Epithelial cell of proximal tubule (primary cell): Measurements from ENCODE around the gene SCRN2. TPM values are rescaled to one million over a fixed set of nuclear protein-coding genes. Genes with fewer than 3 reads are reported as not detected.

Experiments
- DNase-seq: peaks from one replicate; pipeline ENCODE4 v3.0.0-alpha.2; 2011; ENCODE audit warnings: low read depth
- H3K4me3 ChIP-seq: 2 replicates; pipeline ENCODE4 v1.5.1; 2011; ENCODE audit warnings: low read depth, mild to moderate bottlenecking, low read length
- CTCF ChIP-seq: conservative IDR thresholded peaks from 2 replicates; pipeline ENCODE4 v1.5.1; 2012; ENCODE audit warnings: low read depth, mild to moderate bottlenecking, low read length
- total RNA-seq: library from RNA; depleted of rRNA; stranded (reverse); fragments of >200 nt; gene quantifications from 2 replicates; pipeline ENCODE4 v1.2.3, GENCODE V29; 2015

Gene SCRN2
- total RNA-seq, 1 donor from 2014 or later = 21.2 TPM

GRCh38 chr17:47830396-47831002, 10.6 kb downstream of the SCRN2 start:
- no peak for DNase-seq
- TF ChIP-seq CTCF = no peak
- H3K4me3 ChIP-seq = peak overlapping the region; percentile 82

- no peak for DNase-seq
- no peak overlapping the region for H3K4me3 ChIP-seq
- TF ChIP-seq CTCF = no peak
Observed at GRCh38 chr17:47829870-47830269, 11.2 kb downstream of the SCRN2 start.

- DNase-seq = no peak
- no peak for TF ChIP-seq CTCF
- no peak overlapping the region for H3K4me3 ChIP-seq
Observed at GRCh38 chr17:47823519-47823918, 17.6 kb downstream of the SCRN2 start.

GRCh38 chr17:47822785-47823184, 18.3 kb downstream of the SCRN2 start:
- no peak overlapping the region for H3K4me3 ChIP-seq
- no peak for DNase-seq
- TF ChIP-seq CTCF = no peak

GRCh38 chr17:47821424-47822391, 19.4 kb downstream of the SCRN2 start, which contains the start of gene OSBPL7:
Gene OSBPL7, minus strand, starts transcription at chr17:47821794. Its CDS starts 1,516 bp downstream, at chr17:47820278.
- no peak for DNase-seq
- TF ChIP-seq CTCF = peak; percentile 11
- H3K4me3 ChIP-seq = peak within 1 kb of the TSS; percentile 97

GRCh38 chr17:47821031-47821423, 20.0 kb downstream of the SCRN2 start:
- TF ChIP-seq CTCF = no peak

More at GRCh38 chr17:47821031-47821423, 20.0 kb downstream of the SCRN2 start:
- DNase-seq = no peak
- H3K4me3 ChIP-seq = peak overlapping the region; percentile 97
